Measurements from ENCODE around the gene CENPO. TPM values are rescaled to one million over a fixed set of nuclear protein-coding genes. Genes with fewer than 3 reads are reported as not detected.

The CENPO gene
- total RNA-seq, 1 experiment from 2014 or later = 33.0 TPM

DNA sequence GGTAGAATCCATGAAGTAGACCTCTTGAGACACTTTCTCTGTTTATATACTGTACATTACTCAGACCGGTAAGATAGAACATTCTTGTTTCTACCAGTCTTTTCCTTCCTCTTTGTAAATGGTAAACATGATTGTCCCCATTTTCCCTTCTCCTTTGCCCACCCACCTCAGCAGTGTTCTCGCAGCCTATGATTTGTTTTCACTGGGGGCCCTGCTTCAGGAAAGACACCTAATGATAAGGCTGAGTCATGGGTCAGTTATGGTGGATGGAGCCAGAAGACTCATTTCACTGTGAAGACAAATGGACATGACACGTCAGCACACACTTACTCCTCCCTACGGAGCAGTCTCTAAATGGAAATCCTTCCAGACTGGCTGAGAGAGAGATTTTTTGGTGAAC lies 23.7 kb downstream of the CENPO start:
- BruUV-seq (replicated peaks) = no TSS peak
- Histone ChIP-seq H3K4me3 (no peak overlapping the region), H3K4me2 (no peak overlapping the region), H3F3A (ENCODE audit: insufficient read depth, low read depth) (no peaks in the 10 kb centered on the region), H3K79me2 (ENCODE audit: low read depth) (peaks cover 4% of the 10 kb centered on the region), H3K9me2 (ENCODE audit: insufficient read depth) (no peaks in the 10 kb centered on the region), H4K20me1 (ENCODE audit: insufficient read depth) (no peaks in the 10 kb centered on the region), H2AFZ (no peak overlapping the region), H3K36me3 (ENCODE audit: low read depth) (0 out of 2 replicates have a peak, but pooled peaks cover 14% of the 10 kb centered on the region), H3K27ac (no peak overlapping the region), H3K4me1 (replicated peaks; ENCODE audit: insufficient read depth) (no peaks in the 10 kb centered on the region), H3K9me3 (ENCODE audit: insufficient read depth, low read depth) (no peaks in the 10 kb centered on the region), H3K27me3 (ENCODE audit: insufficient read depth, low read depth) (no peaks in the 10 kb centered on the region)
- DNase-seq = no peak
- intact Hi-C loops (cut with micrococcal nuclease; ENCODE audit: unreplicated experiment) = no loop called here
- ChIA-PET CTCF (no interaction called here), POLR2A (ENCODE audit: unreplicated experiment) (no interaction called here)
- TF ChIP-seq, protein P1, sequence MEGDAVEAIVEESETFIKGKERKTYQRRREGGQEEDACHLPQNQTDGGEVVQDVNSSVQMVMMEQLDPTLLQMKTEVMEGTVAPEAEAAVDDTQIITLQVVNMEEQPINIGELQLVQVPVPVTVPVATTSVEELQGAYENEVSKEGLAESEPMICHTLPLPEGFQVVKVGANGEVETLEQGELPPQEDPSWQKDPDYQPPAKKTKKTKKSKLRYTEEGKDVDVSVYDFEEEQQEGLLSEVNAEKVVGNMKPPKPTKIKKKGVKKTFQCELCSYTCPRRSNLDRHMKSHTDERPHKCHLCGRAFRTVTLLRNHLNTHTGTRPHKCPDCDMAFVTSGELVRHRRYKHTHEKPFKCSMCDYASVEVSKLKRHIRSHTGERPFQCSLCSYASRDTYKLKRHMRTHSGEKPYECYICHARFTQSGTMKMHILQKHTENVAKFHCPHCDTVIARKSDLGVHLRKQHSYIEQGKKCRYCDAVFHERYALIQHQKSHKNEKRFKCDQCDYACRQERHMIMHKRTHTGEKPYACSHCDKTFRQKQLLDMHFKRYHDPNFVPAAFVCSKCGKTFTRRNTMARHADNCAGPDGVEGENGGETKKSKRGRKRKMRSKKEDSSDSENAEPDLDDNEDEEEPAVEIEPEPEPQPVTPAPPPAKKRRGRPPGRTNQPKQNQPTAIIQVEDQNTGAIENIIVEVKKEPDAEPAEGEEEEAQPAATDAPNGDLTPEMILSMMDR (conservative IDR thresholded peaks at IDR 0.05) = no peak
- TF ChIP-seq EZH2 (IDR thresholded peaks at IDR 0.05; ENCODE audit: low read depth) = no peak

GRCh38 chr2:24818721-24819167 lies 25.5 kb downstream of the CENPO start:
- ChIA-PET POLR2A (ENCODE audit: unreplicated experiment) (no interaction called here), CTCF (no interaction called here)
- Histone ChIP-seq H3K9me2 (ENCODE audit: insufficient read depth) (no peaks in the 10 kb centered on the region), H4K20me1 (ENCODE audit: insufficient read depth) (no peaks in the 10 kb centered on the region), H3K9me3 (ENCODE audit: insufficient read depth, low read depth) (no peaks in the 10 kb centered on the region), H3K79me2 (ENCODE audit: low read depth) (no peaks in the 10 kb centered on the region), H3K4me3 (no peak overlapping the region), H3K4me2 (no peak overlapping the region), H3K4me1 (replicated peaks; ENCODE audit: insufficient read depth) (no peaks in the 10 kb centered on the region), H3F3A (ENCODE audit: insufficient read depth, low read depth) (no peaks in the 10 kb centered on the region), H3K27ac (no peak overlapping the region), H3K36me3 (ENCODE audit: low read depth) (peaks cover 14% of the 10 kb centered on the region; the same call in 1 of the 2 replicates), H2AFZ (no peak overlapping the region), H3K27me3 (ENCODE audit: insufficient read depth, low read depth) (no peaks in the 10 kb centered on the region)
- intact Hi-C loops (cut with micrococcal nuclease; ENCODE audit: unreplicated experiment) = no loop called here
- no peak for DNase-seq
- no TSS peak for BruUV-seq (replicated peaks)
- TF ChIP-seq, protein P1 (conservative IDR thresholded peaks at IDR 0.05) = no peak
- no peak for TF ChIP-seq EZH2 (IDR thresholded peaks at IDR 0.05; ENCODE audit: low read depth)

GRCh38 chr2:24819442-24820174 lies 26.4 kb downstream of the CENPO start:
- BruUV-seq (replicated peaks) = TSS peak; percentile 20
- no peaks in the 10 kb centered on the region for H3K79me2 ChIP-seq (ENCODE audit: low read depth)
- no peak overlapping the region for H2AFZ ChIP-seq
- H3K36me3 ChIP-seq (ENCODE audit: low read depth) = peaks cover 14% of the 10 kb centered on the region; the same call in 1 of the 2 replicates
- no peak overlapping the region for H3K4me2 ChIP-seq
- no peaks in the 10 kb centered on the region for H4K20me1 ChIP-seq (ENCODE audit: insufficient read depth)
- H3K27me3 ChIP-seq (ENCODE audit: insufficient read depth, low read depth) = no peaks in the 10 kb centered on the region
- TF ChIP-seq EZH2 (IDR thresholded peaks at IDR 0.05; ENCODE audit: low read depth) = no peak
- TF ChIP-seq, protein P1 (conservative IDR thresholded peaks at IDR 0.05) = no peak
- no peaks in the 10 kb centered on the region for H3K9me2 ChIP-seq (ENCODE audit: insufficient read depth)
- H3K9me3 ChIP-seq (ENCODE audit: insufficient read depth, low read depth) = no peaks in the 10 kb centered on the region
- no peak for DNase-seq
- POLR2A ChIA-PET (ENCODE audit: unreplicated experiment) = no interaction called here
- no peaks in the 10 kb centered on the region for H3K4me1 ChIP-seq (replicated peaks; ENCODE audit: insufficient read depth)
- no peaks in the 10 kb centered on the region for H3F3A ChIP-seq (ENCODE audit: insufficient read depth, low read depth)
- CTCF ChIA-PET = no interaction called here
- no peak overlapping the region for H3K27ac ChIP-seq
- intact Hi-C loops (cut with micrococcal nuclease; ENCODE audit: unreplicated experiment) = no loop called here
- no peak overlapping the region for H3K4me3 ChIP-seq
